22Rv1 (cell line): ENCODE measurements around the gene CSDE1.

Source experiments
- ZFX ChIP-seq: fragments of 450-650 bp; IDR thresholded peaks from 2 replicates; pipeline ENCODE4 v1.6.1; 2017; ENCODE audit warnings: antibody characterized with exemption, borderline replicate concordance
- TF ChIP-seq, protein P1 (sequence below): fragments of 450-650 bp; IDR thresholded peaks from 2 replicates; pipeline ENCODE4 v1.5.1; 2017; ENCODE audit warnings: mild to moderate bottlenecking

DNA sequence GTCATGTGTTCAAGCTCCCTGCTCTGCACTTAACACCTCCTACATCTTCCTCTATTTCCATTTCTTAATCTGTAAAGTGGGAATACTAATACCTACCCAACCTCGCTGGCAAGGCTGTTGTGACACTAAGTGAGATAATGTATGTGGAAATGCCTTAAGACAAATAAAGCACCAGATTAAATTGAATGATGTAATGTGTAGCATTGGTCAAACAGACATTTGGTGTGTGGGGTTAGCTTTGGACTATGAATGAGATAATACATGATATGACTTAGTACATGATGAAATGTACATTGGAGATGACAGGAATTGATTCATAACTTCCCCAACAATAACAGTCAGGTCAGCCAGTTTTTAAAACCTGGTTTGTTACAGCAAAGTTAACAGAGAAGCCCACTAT, 67.6 kb downstream of the CSDE1 start:
- TF ChIP-seq, protein P1, sequence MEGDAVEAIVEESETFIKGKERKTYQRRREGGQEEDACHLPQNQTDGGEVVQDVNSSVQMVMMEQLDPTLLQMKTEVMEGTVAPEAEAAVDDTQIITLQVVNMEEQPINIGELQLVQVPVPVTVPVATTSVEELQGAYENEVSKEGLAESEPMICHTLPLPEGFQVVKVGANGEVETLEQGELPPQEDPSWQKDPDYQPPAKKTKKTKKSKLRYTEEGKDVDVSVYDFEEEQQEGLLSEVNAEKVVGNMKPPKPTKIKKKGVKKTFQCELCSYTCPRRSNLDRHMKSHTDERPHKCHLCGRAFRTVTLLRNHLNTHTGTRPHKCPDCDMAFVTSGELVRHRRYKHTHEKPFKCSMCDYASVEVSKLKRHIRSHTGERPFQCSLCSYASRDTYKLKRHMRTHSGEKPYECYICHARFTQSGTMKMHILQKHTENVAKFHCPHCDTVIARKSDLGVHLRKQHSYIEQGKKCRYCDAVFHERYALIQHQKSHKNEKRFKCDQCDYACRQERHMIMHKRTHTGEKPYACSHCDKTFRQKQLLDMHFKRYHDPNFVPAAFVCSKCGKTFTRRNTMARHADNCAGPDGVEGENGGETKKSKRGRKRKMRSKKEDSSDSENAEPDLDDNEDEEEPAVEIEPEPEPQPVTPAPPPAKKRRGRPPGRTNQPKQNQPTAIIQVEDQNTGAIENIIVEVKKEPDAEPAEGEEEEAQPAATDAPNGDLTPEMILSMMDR = no peak
- TF ChIP-seq ZFX = no peak
